Cardiac atrium fibroblast (primary cell): Measurements from ENCODE around the gene PTPN3. TPM values are rescaled to one million over a fixed set of nuclear protein-coding genes. Genes with fewer than 3 reads are reported as not detected.

ENCODE experiments used
- total RNA-seq: library from RNA; depleted of rRNA; stranded (reverse); fragments of >200 nt; gene quantifications from 2 replicates; pipeline ENCODE4 v1.2.3, GENCODE V29; 2015

The PTPN3 gene
- 2.2 and 3.1 TPM in 2 replicates for total RNA-seq

GRCh38 chr9:109498195-109499092 lies at the start of gene PTPN3:
Gene PTPN3 (minus strand): TSS chr9:109498307. CDS start chr9:109463434, 34,873 bp downstream.

Other genes with a start within 250 kb of the PTPN3 start
- 0.90 and 1.8 TPM in 2 replicates for gene EPB41L4B, start 177.2 kb downstream of the PTPN3 start, total RNA-seq